Measurements from ENCODE around the gene CASP8.

Gene CASP8

GRCh38 chr2:201269764-201270163 lies 9.4 kb downstream of the CASP8 start:
- no peak overlapping the region for H3K4me3 ChIP-seq (ENCODE audit: low read depth, low read length)
- no peak for TF ChIP-seq CTCF (IDR thresholded peaks at IDR 0.05; ENCODE audit: control insufficient read depth, extremely low read depth, insufficient read depth)
- no peak for DNase-seq (ENCODE audit: low read depth)

GRCh38 chr2:201270293-201271001 lies 10.1 kb downstream of the CASP8 start:
- no peak for TF ChIP-seq CTCF (IDR thresholded peaks at IDR 0.05; ENCODE audit: control insufficient read depth, extremely low read depth, insufficient read depth)
- no peak overlapping the region for H3K4me3 ChIP-seq (ENCODE audit: low read depth, low read length)
- DNase-seq (ENCODE audit: low read depth): no peak

GRCh38 chr2:201271917-201272316 lies 11.6 kb downstream of the CASP8 start:
- no peak overlapping the region for H3K4me3 ChIP-seq (ENCODE audit: low read depth, low read length)
- no peak for TF ChIP-seq CTCF (IDR thresholded peaks at IDR 0.05; ENCODE audit: control insufficient read depth, extremely low read depth, insufficient read depth)
- DNase-seq (ENCODE audit: low read depth): no peak

- DNase-seq (ENCODE audit: low read depth): no peak
- TF ChIP-seq CTCF (IDR thresholded peaks at IDR 0.05; ENCODE audit: control insufficient read depth, extremely low read depth, insufficient read depth): no peak
- H3K4me3 ChIP-seq (ENCODE audit: low read depth, low read length): no peak overlapping the region
Observed at GRCh38 chr2:201273330-201273983, 13.1 kb downstream of the CASP8 start.

GRCh38 chr2:201275069-201275468 lies 14.7 kb downstream of the CASP8 start:
- H3K4me3 ChIP-seq (ENCODE audit: low read depth, low read length): no peak overlapping the region
- DNase-seq (ENCODE audit: low read depth): no peak
- no peak for TF ChIP-seq CTCF (IDR thresholded peaks at IDR 0.05; ENCODE audit: control insufficient read depth, extremely low read depth, insufficient read depth)

- H3K4me3 ChIP-seq (ENCODE audit: low read depth, low read length): no peak overlapping the region
- no peak for DNase-seq (ENCODE audit: low read depth)
- TF ChIP-seq CTCF (IDR thresholded peaks at IDR 0.05; ENCODE audit: control insufficient read depth, extremely low read depth, insufficient read depth): no peak
Observed at GRCh38 chr2:201275990-201276389, 15.7 kb downstream of the CASP8 start.

All from LNCaP clone FGC (cell line).